Right hindlimb (tissue), 1 donor: Measurements from ENCODE around the gene RFPL2.
"Not testable (repeated sequence)": the region's sequence is repeated elsewhere in the genome, so short reads cannot be mapped to it uniquely, and the experiment has no call there.

Source experiments
- DNase-seq: peaks from one replicate; pipeline ENCODE4 v3.0.0-alpha.2; 2018

RFPL2 gene

DNA sequence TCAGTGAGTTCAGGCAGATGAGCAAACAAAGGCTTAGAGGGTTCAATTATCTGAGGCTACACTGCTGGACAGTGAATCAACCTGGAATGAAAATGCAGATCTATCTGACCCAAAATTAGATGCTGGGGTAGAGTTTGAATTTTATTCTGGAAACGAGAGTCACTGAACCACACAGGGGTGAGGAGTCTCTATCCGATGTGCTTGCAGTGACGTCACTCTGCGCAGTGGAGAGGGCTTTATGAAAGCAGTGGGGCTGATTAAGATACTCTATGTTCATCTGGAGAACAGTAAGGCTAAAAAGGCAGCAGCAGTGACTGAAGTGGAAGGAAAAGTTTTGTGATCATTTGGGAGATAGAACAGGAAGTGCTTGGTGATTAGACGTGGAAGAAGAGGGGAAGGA, 44.5 kb downstream of the RFPL2 start:
- not testable (repeated sequence) for DNase-seq

DNA sequence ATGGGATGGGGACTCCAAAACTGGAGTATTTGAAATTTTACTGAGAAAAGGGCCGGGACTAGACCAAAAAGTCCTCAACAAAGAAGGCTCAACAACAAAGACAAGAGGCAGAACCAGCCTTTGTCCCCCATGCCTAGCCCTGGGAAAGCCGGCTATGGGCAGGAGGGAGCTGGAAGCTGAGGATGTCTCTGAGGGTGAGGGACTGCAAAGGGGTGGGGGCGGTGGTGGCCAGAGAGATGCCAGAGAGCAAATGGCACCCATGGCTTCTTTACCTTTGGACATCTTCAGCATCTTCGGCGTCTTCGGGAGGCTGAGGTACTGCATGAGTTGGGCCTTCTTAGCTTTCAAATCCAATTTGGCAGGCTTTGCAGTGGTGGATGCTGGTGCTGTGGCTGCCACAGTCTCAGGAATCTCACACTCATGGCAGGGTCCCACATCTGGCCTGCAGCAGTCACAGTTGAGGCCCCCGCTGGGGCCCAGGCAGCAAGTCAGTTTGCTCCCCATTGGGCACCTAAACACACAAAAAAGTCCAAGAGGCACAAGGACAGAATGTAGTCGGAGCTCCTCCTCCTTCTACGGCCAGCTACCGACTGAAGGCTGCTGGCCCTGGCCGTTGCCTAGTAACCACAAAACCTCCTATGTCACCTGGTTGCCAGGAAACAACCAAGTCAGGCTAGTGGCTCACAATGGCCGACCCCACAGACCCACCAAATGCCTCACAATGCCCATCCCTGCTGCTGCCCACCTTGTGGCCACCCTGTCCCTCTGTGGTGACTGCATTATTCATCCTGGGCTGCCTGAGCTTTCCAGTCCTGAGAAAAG, 46.0 kb downstream of the RFPL2 start, which contains the start of gene C22orf42:
Gene C22orf42 (minus strand): TSS at position 592 of the 822 bp plus-strand sequence. CDS start 88 bp downstream, at position 504.
- DNase-seq: no peak

DNA sequence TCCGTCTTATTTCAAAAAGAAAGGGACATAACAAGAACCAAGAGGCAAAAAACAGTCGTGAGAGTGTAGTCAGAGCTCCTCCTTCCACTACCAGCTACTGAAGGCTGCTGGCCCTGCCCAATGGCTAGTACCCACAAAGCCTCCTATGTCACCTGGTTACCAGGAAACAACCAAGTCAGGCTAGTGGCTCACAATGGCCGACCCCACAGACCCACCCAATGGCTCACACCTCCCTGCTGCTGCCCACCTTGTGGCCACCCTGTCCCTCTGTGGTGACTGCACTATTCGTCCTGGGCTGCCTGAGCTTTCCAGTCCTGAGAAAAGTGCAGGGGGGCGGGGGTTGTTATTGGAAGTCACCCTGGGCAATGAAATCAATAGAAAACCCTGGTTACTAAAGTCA, 47.2 kb downstream of the RFPL2 start:
- not testable (repeated sequence) for DNase-seq

DNA sequence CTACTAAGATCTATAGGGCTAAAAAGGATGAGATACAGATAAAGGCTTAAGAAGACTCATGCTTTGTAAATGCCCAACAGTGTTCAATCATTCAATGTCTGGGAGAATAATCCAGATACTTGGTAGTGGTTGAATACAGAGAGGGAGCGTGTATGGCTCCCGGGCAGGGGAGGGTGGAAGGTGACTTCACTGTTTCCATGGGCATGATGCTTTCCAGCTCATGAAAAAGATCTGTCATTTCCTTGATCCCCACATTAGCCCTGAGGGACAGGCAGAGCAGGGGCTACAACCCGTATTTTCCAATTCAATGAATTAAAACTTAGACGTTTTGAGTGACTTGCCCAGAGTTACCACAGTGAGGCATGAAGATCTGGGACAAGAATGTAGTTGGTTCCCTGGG, 50.1 kb downstream of the RFPL2 start:
- not testable (repeated sequence) for DNase-seq

DNA sequence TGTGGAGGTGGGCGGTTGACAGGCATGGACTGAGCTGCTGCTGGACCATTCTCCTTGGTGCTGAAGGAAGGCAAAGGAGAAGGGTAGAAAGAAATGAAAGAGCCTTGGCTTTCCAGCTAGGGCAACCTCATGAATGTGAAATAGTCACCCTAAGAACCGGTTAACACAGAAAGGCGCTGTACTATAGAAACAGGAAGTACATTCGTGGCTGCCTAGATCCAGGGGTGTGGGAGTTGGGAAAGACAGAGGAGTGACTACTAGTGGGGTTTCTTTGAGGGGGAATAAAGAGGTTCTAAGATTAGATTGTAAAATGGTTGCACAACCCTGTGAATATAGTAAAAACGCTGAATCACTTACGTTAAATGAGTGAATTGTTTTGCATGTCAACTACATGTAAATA, 53.2 kb downstream of the RFPL2 start:
- DNase-seq: not testable (repeated sequence)

DNA sequence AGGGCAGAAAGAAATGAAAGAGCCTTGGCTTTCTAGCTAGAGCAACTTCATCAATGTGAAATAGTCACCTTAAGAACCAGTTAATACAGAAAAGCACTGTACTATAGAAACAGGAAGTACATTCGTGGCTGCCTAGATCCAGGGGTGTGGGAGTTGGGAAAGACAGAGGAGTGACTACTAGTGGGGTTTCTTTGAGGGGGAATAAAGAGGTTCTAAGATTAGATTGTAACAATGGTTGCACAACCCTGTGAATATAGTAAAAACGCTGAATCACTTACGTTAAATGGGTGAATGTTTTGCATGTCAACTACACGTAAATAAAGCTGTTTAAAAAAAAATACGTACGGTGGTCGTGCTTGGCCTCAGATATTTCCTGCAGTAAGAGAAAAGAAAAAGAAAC, 54.2 kb downstream of the RFPL2 start:
- DNase-seq: not testable (repeated sequence)

DNA sequence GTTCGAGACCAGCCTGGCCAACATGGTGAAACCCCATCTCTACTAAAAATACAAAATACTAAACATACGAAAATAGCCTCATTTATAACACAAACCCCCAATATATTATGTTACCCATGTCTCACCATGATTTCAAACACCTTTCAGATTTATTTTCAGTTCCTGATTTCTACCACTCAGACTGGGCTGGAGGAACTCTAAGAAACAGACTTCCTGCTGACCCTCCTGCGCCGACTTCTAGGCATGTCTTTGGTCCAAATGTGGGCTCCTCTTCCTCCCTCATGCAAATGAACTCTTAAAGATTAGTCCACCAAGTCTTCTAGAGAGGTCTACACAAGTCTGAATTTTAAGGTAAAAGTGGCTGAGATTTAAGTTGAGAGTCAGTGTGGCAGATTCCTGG, 56.5 kb downstream of the RFPL2 start:
- not testable (repeated sequence) for DNase-seq

DNA sequence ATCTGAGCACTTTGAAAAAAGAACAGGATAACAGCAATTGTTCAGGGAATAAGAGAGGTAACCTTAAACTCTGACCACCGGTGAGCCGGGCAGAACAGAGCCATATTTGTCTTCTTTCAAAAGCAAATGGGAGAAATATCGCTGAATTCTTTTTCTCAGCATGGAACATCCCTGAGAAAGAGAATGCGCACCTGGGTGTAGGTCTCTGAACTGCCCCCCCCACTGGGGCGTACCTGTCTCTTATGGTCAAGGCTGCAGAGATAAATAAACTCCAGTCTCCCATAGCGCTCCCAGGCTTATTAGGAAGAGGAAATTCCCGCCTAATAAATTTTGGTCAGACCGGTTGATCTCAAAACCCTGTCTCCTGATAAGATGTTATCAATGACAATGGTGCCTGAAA, 57.7 kb downstream of the RFPL2 start:
- DNase-seq: not testable (repeated sequence)

DNA sequence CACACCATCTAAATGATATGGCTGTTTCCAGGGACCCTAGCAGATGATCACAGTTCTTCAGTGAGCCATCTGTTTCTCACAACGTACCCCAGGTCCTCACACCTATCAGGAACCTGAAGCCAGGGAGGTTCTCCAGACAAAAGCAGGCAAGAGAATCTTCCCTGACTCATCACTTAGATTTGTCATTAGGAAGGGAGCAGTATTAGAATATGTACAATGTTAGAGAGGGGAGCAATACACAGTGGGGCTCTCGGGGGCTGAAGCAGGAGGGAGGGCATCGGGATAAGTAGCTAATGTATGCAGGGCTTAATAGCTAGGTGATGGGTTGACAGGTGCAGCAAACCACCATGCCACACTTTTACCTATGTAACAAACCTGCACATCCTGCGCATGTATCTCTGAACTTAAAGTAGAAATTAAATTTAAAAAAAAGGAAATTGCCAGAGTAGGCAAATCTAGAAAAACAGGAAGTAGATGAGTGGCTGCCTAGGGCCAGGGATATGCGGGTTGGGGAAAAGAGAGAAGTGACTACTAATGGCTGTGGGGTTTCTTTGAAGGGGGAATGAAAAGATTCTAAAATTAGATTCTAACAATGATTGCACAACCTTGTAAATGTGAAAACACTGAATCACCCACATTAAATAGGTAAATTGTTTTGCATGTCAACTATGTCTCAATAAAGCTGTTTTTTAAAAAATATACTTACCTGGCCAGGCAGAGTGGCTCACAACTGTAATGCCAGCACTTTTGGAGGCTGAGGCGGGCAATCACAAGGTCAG, 60.2 kb downstream of the RFPL2 start:
- no peak for DNase-seq

DNA sequence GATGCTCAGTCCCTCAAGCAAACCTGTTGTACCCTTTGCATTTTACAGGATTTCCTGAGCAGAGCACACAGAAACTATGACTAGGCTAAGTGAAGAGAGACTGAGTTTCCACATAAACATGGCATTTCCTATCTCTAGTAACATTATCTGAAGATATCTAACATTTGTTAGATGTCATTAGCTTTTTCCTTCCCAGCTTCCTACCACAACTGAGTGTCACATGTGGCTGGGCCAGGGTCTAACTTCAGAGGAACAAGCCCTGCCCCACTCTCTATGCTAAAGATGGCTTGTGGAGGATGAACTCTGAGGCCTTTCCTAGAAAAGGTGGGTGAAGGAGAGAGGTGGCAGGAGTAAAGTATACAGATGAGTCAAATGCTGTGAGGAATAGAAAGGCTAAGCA, 62.3 kb downstream of the RFPL2 start:
- no peak for DNase-seq

DNA sequence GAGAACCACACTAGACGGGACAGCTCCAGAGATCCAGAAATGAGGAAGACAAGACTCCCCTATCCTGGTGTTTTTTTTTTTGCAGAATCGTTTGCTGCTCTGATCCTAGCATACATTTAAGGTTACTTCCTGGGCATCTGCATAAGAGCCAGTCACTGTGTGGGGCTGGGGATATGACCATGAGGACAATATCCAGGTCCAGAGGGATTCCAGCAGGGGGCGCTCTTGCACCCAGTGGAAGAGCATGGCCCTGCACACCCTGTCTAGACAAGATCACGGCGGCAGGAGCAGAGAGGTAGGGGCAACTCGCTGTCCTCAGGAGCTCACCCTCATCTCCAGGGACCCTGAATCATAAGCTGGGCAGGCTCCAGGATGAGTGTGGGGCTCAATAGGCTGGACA, 64.2 kb downstream of the RFPL2 start:
- DNase-seq: not testable (repeated sequence)
